Activated effector memory CD4-positive, alpha-beta T cell treated with Interleukin-2 at 50 U/mL for 16 hours (primary cell): ENCODE results near the gene CASS4.
"Not testable (repeated sequence)": the region's sequence is repeated elsewhere in the genome, so short reads cannot be mapped to it uniquely, and the experiment has no call there.

Experiments
- DNase-seq: peaks from one replicate; pipeline ENCODE4 v3.0.0-alpha.2; 2020

CASS4 gene

GRCh38 chr20:56411759-56412472, at the start of gene CASS4:
TSS of gene CASS4 (plus strand) at chr20:56412260. CDS start at chr20:56412459, 199 bp downstream.
- DNase-seq: no peak

GRCh38 chr20:56362833-56363413, 49.1 kb upstream of the CASS4 start:
- no peak for DNase-seq

- DNase-seq: no peak
These were observed 48.6 kb upstream of the CASS4 start for GRCh38 chr20:56363491-56363890.

- no peak for DNase-seq
These were observed 43.5 kb upstream of the CASS4 start for GRCh38 chr20:56368351-56369134.

- no peak for DNase-seq
These were observed 42.9 kb upstream of the CASS4 start for GRCh38 chr20:56369179-56369578.

- DNase-seq: no peak
These were observed 40.1 kb upstream of the CASS4 start for GRCh38 chr20:56371977-56372376.

GRCh38 chr20:56372850-56373249, 39.2 kb upstream of the CASS4 start:
- DNase-seq: no peak

- DNase-seq: no peak
These were observed 38.1 kb upstream of the CASS4 start for GRCh38 chr20:56373942-56374341.

GRCh38 chr20:56376331-56376730, 35.7 kb upstream of the CASS4 start:
- DNase-seq: no peak

- no peak for DNase-seq
These were observed 33.7 kb upstream of the CASS4 start for GRCh38 chr20:56378386-56378785.

GRCh38 chr20:56380375-56380774, 31.7 kb upstream of the CASS4 start:
- DNase-seq: no peak

GRCh38 chr20:56381501-56381900, 30.6 kb upstream of the CASS4 start:
- DNase-seq: no peak

- DNase-seq: no peak
These were observed 29.4 kb upstream of the CASS4 start for GRCh38 chr20:56382696-56383095.

GRCh38 chr20:56383334-56383733, 28.7 kb upstream of the CASS4 start:
- DNase-seq: no peak

GRCh38 chr20:56385130-56385529, 26.9 kb upstream of the CASS4 start:
- no peak for DNase-seq

- no peak for DNase-seq
These were observed 25.8 kb upstream of the CASS4 start for GRCh38 chr20:56386219-56386618.

GRCh38 chr20:56388882-56389281, 23.2 kb upstream of the CASS4 start:
- DNase-seq: no peak

GRCh38 chr20:56389807-56390206, 22.3 kb upstream of the CASS4 start:
- DNase-seq: no peak

- not testable (repeated sequence) for DNase-seq
These were observed 21.7 kb upstream of the CASS4 start for GRCh38 chr20:56390396-56390795.

- DNase-seq: no peak
These were observed 21.0 kb upstream of the CASS4 start for GRCh38 chr20:56391037-56391436.

- no peak for DNase-seq
These were observed 20.4 kb upstream of the CASS4 start for GRCh38 chr20:56391596-56392131.

- peak; percentile 98 for DNase-seq
These were observed 19.8 kb upstream of the CASS4 start, which contains the start of the genes AURKA and CSTF1 for GRCh38 chr20:56392132-56392880. TSS of gene AURKA (minus strand) at chr20:56392215. CDS start at chr20:56388197, 4,018 bp downstream. TSS of gene CSTF1 (plus strand) at chr20:56392645. CDS start at chr20:56395553, 2,908 bp downstream.
